CD4-positive, alpha-beta T cell (primary cell): ENCODE data around the gene STOX1. TPM values are rescaled to one million over a fixed set of nuclear protein-coding genes. Genes with fewer than 3 reads are reported as not detected.
"Not testable (repeated sequence)": the region's sequence is repeated elsewhere in the genome, so short reads cannot be mapped to it uniquely, and the experiment has no call there.

Source experiments
- ATAC-seq: fragments of 200-7000 bp; cut with Tn5 transposase; one replicate; pipeline ENCODE4 v1.10.0; 2022; ENCODE audit warnings: mild to moderate bottlenecking; ENCODE audit not compliant: poor library complexity
- CTCF ChIA-PET: fragments of 350-600 bp; sonication (Branson Sonifier 250); formaldehyde crosslinking; loops from one replicate; lab custom pipeline; 2021; ENCODE audit warnings: antibody characterized with exemption, inconsistent platforms; lab: Charles Lee
- POLR2A ChIA-PET: fragments of 350-600 bp; sonication (Branson Sonifier 250); formaldehyde crosslinking; loops from one replicate; lab custom pipeline; 2021; ENCODE audit warnings: antibody characterized with exemption, inconsistent platforms; lab: Charles Lee
- DNase-seq, 14 experiments: peaks; one replicate each; pipeline ENCODE4 v3.0.0-alpha.2; 2013 to 2020; ENCODE audit warnings: mixed read lengths in 2 of 14
- H3K27ac ChIP-seq, 2 donors: one replicate each; pipeline versions ENCODE4 v1.5.1 to v1.7.0; 2013; ENCODE audit warnings: low read length in 2 of 2, low read depth in 1 of 2, mild to moderate bottlenecking in 1 of 2
- H3K27me3 ChIP-seq, 2 experiments: 1 replicate in 1 of 2; 2 replicates in 1 of 2; pipeline versions ENCODE4 v1.6.1 to v1.7.0; 2013; ENCODE audit warnings: low read length in 2 of 2, control low read depth in 1 of 2, mild to moderate bottlenecking in 1 of 2, moderate library complexity in 1 of 2; ENCODE audit not compliant: insufficient read depth in 2 of 2, control insufficient read depth in 1 of 2
- H3K36me3 ChIP-seq: one replicate; pipeline ENCODE4 v1.6.1; 2013; ENCODE audit warnings: low read length, control low read depth; ENCODE audit not compliant: insufficient read depth
- H3K4me1 ChIP-seq: one replicate; pipeline ENCODE4 v1.6.1; 2013; ENCODE audit warnings: low read length, control low read depth; ENCODE audit not compliant: insufficient read depth
- H3K4me3 ChIP-seq: one replicate; pipeline ENCODE4 v1.5.1; 2013; ENCODE audit warnings: mild to moderate bottlenecking, low read length, moderate library complexity
- H3K9me3 ChIP-seq, 2 experiments: 1 replicate in 1 of 2; 2 replicates in 1 of 2; pipeline versions ENCODE4 v1.6.1 to v1.7.0; 2013; ENCODE audit warnings: low read length in 2 of 2, mild to moderate bottlenecking in 2 of 2, control low read depth in 1 of 2, moderate library complexity in 1 of 2; ENCODE audit not compliant: control insufficient read depth in 1 of 2, insufficient read depth in 1 of 2
- H3K27ac Mint-ChIP-seq: one replicate; pipeline ENCODE4 v1.8.0; 2020; ENCODE audit warnings: mixed read lengths
- H3K27me3 Mint-ChIP-seq: one replicate; pipeline ENCODE4 v1.8.0; 2021; ENCODE audit warnings: mixed read lengths
- H3K36me3 Mint-ChIP-seq: one replicate; pipeline ENCODE4 v1.8.0; 2021; ENCODE audit warnings: low read depth, mixed read lengths
- H3K4me1 Mint-ChIP-seq: one replicate; pipeline ENCODE4 v1.8.0; 2021; ENCODE audit warnings: low read depth, mixed read lengths
- H3K4me3 Mint-ChIP-seq: one replicate; pipeline ENCODE4 v1.8.0; 2020; ENCODE audit warnings: mild to moderate bottlenecking, mixed read lengths
- H3K9me3 Mint-ChIP-seq: one replicate; pipeline ENCODE4 v1.8.0; 2020; ENCODE audit warnings: mixed read lengths
- CTCF ChIP-seq: fragments of 200-600 bp; IDR thresholded peaks from one replicate; pipeline ENCODE4 v1.8.0; 2022; ENCODE audit warnings: antibody characterized with exemption, mild to moderate bottlenecking
- intact Hi-C, 2 experiments: fragments of 100-400 bp; cut with DNase I in 1 of 2; cut with micrococcal nuclease in 1 of 2; formaldehyde crosslinking; loops; one replicate each; pipeline versions ENCODE4 v1.15.1 to v1.9.0; 2023 to 2025; cut with DNase I, micrococcal nuclease
- total RNA-seq, 174 experiments: library from RNA in 2 of 174; stranded (reverse) in 2 of 174; gene quantifications; one replicate each; pipeline ENCODE4 v1.2.3 and lab custom pipeline; 2021 to 2026

STOX1 gene
- total RNA-seq, 2 experiments from 2014 or later, result 0.25 to 0.41 TPM

GRCh38 chr10:68864611-68865010 is 37.3 kb downstream of the STOX1 start:
- TF ChIP-seq CTCF, result no peak
- Histone ChIP-seq H3K4me1 (no peaks in the 10 kb centered on the region), H3K36me3 (no peaks in the 10 kb centered on the region), H3K4me3 (no peak overlapping the region), H3K27ac (no peak overlapping the region), H3K9me3 (peaks cover 16 to 17% of the 10 kb centered on the region in 2 experiments), H3K27me3 (no peaks in the 10 kb centered on the region)
- ChIA-PET POLR2A (no interaction called here), CTCF (no interaction called here)
- Mint-ChIP-seq H3K27me3 (no peaks in the 10 kb centered on the region), H3K36me3 (peaks cover 25% of the 10 kb centered on the region), H3K4me3 (no peak overlapping the region), H3K27ac (no peak overlapping the region), H3K4me1 (no peaks in the 10 kb centered on the region), H3K9me3 (peaks cover 14% of the 10 kb centered on the region)
- ATAC-seq (no peak), DNase-seq (no peak)
- intact Hi-C loops, result no loop called here

- H3K4me1 ChIP-seq, DNase-seq, H3K9me3 Mint-ChIP-seq, POLR2A ChIA-PET, H3K27ac ChIP-seq, ATAC-seq, H3K36me3 ChIP-seq, H3K27me3 ChIP-seq, H3K4me3 Mint-ChIP-seq, intact Hi-C loops, H3K36me3 Mint-ChIP-seq, H3K4me1 Mint-ChIP-seq, H3K9me3 ChIP-seq, H3K27me3 Mint-ChIP-seq, H3K27ac Mint-ChIP-seq, H3K4me3 ChIP-seq, CTCF ChIA-PET: not testable (repeated sequence)
Measured at GRCh38 chr10:68868173-68868572, 40.8 kb downstream of the STOX1 start.

GRCh38 chr10:68869623-68870022 is 42.3 kb downstream of the STOX1 start:
- H3K9me3 ChIP-seq, result peaks cover 0 to 5% of the 10 kb centered on the region in 2 experiments
- Mint-ChIP-seq H3K36me3 (no peaks in the 10 kb centered on the region), H3K27ac (no peak overlapping the region), H3K27me3 (no peaks in the 10 kb centered on the region), H3K9me3 (no peaks in the 10 kb centered on the region), H3K4me3 (no peak overlapping the region), H3K4me1 (peaks cover 9% of the 10 kb centered on the region)
- ATAC-seq (no peak), DNase-seq (no peak)
- CTCF ChIA-PET, result no interaction called here
- intact Hi-C loops, result no loop called here
- no peaks in the 10 kb centered on the region for H3K36me3 ChIP-seq
- H3K4me3 ChIP-seq, result no peak overlapping the region
- no peaks in the 10 kb centered on the region for H3K4me1 ChIP-seq
- POLR2A ChIA-PET, result no interaction called here
- no peak for TF ChIP-seq CTCF
- no peaks in the 10 kb centered on the region for H3K27me3 ChIP-seq
- no peak overlapping the region for H3K27ac ChIP-seq

- CTCF ChIA-PET, result no interaction called here
- no peaks in the 10 kb centered on the region for H3K9me3 Mint-ChIP-seq
- Histone ChIP-seq H3K36me3 (no peaks in the 10 kb centered on the region), H3K4me1 (no peaks in the 10 kb centered on the region), H3K4me3 (no peak overlapping the region), H3K27ac (no peak overlapping the region), H3K27me3 (no peaks in the 10 kb centered on the region), H3K9me3 (peaks cover 0 to 5% of the 10 kb centered on the region in 2 experiments)
- POLR2A ChIA-PET, result no interaction called here
- H3K27ac Mint-ChIP-seq, result no peak overlapping the region
- DNase-seq, result no peak
- no peak for TF ChIP-seq CTCF
- H3K36me3 Mint-ChIP-seq, result no peaks in the 10 kb centered on the region
- H3K4me3 Mint-ChIP-seq, result no peak overlapping the region
- H3K27me3 Mint-ChIP-seq, result no peaks in the 10 kb centered on the region
- intact Hi-C loops, result no loop called here
- ATAC-seq, result no peak
- peaks cover 9% of the 10 kb centered on the region for H3K4me1 Mint-ChIP-seq
Measured at GRCh38 chr10:68870061-68870460, 42.7 kb downstream of the STOX1 start.
